Measurements from ENCODE around the gene DSTN.

Gene DSTN

GRCh38 chr20:17631576-17632319 is 61.9 kb downstream of the DSTN start:
- TF ChIP-seq CTCF (IDR thresholded peaks at IDR 0.05) = no peak
- DNase-seq (ENCODE audit: low spot score) = no peak
- Histone ChIP-seq H3K4me3 (no peak overlapping the region), H3K27ac (no peak overlapping the region)

DNA sequence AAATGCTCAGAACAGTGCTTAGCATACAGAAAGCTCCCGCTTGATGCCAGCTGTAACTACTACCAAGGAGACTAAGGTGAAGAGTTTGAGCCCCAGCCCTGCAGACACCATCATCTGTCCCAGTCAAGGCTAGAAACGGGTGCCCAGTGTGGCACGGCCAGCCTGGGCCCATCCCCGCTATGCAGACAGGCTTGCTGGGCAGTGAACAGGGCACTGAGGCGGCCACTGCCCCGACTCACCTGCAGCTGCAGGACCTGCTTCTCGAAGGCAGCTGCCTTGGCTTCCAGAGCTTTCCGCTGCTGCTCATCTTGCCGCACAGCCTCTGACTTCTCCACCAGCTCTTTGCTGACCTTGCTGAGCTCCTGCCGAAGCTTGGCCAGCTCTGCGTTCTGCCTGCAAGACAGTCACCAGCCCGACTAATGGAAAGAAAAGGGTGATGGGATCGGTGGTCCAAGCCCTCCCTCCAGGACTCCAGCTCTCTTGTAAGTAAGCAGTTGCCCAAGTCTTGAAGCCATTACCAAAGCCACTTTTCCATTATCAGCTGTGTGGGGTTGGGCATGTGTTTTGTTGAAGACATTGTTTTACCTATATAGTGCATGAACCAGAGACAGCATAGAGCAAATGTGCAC is 63.5 kb downstream of the DSTN start:
- H3K27ac ChIP-seq = peak overlapping the region in 1 of 2 donors; percentile 81
- TF ChIP-seq CTCF (IDR thresholded peaks at IDR 0.05) = no peak
- no peak overlapping the region for H3K4me3 ChIP-seq
- no peak for DNase-seq (ENCODE audit: low spot score)

DNA sequence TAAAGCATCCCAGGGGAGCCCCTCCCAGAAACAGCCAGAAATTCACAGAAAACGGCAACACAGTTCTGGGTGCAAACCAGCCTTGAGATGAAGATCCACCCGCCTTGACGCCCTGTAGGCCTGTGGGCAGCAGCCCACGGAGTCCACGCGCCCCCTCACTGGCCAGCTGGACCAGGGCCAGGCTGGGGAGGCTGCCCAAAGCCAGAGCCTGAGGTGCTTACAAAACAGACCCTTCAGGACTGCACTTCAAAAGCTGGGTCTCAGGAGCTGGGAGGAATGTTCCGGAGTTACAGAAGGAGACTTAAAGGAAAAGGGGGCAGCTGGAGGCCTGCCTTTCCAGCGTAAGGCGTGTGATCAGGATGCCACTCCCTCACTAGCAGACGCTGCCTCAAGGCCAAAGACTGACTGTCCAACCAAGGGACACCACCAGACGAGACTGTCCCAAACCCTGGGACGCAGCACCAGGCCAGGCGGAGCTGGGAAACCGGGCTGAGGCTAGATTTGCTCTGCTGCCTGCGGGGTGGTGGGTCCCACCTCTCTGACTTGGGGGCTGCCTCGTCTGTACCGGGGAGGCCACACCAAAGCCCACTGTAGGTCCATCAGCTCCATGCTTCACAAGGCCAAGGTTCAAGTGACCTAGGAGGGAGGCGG is 64.1 kb downstream of the DSTN start:
- Histone ChIP-seq H3K27ac (peak overlapping the region; percentile 76 to 81), H3K4me3 (no peak overlapping the region)
- TF ChIP-seq CTCF (IDR thresholded peaks at IDR 0.05) = no peak
- DNase-seq (ENCODE audit: low spot score) = no peak

DNA sequence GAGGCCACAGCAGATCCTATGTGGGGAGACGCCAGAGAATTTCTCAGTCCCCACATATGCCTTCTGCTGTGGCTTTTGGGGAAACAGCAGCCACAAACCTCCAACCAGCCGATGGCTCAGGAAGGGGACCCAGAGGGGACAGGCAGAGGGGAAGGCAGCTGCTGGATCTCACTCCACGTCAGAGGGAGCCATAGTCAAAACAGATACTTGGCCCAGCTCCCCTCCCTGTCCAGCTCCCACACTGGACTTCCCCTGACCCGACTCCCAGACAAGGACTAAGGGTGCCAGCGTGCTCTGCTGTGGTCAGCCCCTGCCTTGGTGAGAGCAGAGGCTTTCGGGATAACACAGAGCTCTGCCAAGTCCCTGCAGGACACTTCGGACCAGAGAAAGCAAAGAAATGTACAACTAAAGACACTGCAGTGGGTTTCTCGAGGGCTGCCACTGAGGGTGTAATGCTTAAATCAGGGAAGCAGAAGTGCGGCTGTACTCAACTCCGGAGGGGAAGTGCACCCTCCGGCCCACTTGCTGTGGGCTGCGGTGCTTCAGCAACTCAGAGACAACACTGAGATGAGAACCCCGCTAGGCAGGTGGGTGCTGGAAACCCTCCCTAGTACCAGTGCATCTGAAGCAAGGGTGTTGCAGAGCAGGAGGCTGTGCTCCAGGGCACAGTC is 64.9 kb downstream of the DSTN start:
- Histone ChIP-seq H3K27ac (peak overlapping the region; percentile 76 to 81), H3K4me3 (no peak overlapping the region)
- no peak for TF ChIP-seq CTCF (IDR thresholded peaks at IDR 0.05)
- DNase-seq (ENCODE audit: low spot score) = no peak

DNA sequence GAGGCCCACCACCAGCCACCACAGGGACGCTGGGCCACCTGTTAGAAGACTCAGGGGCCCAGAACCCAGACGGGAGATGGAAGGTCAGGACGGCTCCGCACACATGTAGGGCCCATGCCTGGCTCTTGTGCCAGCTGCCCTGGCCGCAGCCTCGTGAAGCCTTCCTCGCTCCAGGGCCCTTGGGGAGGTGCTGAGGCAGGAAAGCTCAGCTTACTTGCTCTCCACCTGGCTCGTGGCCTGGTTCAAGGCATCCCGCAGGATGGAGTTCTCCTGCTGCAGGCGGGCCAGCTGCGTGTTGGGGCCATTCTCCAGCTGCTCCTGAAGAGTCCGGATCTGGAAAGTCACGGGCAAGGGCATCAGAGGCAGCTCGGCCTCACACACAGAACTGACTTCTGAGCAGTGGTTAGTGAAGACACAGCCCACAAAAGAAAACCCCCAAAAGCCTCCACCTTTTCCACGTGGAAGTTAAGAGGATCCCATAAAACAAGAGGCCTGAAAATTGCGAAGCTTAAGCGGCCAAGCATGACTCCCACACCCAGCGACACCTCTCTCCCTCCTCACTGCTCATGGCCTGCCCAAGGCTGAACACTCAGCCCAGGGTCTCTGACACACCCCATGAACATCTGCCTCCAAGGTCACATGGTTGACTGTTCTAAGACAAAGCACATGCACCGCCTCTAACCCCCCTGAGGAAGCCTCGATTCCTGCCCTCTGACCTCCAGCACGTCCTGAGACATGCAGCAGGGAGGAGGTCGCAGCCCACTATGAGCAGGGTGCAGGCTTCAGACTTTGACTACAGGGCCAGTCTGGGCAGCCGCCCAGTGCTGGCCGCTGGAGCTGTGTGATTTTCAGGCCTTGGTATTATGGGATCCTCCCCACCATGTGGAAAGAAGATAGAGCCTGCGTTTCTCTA is 65.7 kb downstream of the DSTN start:
- TF ChIP-seq CTCF (IDR thresholded peaks at IDR 0.05) = no peak
- DNase-seq (ENCODE audit: low spot score) = no peak
- Histone ChIP-seq H3K27ac (peak overlapping the region; percentile 76 to 81), H3K4me3 (no peak overlapping the region)
